ENCODE data around the gene UNKL.

Gene UNKL

GRCh38 chr16:1398826-1399581 lies 15.5 kb downstream of the UNKL start:
- no peak for DNase-seq

DNA sequence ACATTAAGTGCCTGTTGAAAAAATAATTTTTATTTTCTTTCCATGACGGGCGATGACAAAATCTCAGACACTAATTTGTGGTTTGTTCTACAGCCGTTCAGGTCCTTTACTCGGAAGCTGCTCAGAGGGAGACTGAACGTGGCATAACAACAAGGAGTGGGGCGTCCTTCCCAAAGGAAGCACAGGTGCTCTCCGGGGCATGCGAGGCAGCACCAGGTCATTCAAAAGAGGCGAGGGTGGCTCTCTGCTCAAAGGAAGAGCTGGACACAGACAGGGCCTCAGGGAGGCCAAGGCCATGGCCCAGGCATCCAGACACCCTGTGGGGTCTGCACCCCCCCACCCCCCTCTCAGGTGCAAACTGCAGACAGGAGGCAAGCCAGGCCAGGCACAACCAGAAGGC lies 16.2 kb downstream of the UNKL start:
- DNase-seq: no peak

DNA sequence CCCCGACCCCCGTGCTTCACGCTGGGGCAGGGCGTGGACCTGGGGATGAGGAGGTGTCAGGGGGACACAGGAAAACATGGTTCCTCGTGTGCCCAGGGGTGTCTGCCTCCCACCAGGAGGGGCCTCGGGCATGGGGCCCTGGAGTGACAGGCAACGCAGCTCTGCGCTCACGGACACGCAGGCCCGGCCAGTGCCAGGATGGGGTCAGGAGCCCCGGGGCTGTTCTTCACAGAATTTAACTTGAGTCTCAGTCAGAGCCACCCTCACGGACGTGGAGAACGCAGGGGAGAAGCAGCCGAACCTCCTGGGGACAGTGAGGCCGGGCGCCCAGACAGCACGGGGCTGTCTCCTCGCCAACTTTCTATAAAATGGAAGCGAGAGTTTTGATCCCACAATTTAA lies 16.7 kb downstream of the UNKL start:
- DNase-seq: no peak

DNA sequence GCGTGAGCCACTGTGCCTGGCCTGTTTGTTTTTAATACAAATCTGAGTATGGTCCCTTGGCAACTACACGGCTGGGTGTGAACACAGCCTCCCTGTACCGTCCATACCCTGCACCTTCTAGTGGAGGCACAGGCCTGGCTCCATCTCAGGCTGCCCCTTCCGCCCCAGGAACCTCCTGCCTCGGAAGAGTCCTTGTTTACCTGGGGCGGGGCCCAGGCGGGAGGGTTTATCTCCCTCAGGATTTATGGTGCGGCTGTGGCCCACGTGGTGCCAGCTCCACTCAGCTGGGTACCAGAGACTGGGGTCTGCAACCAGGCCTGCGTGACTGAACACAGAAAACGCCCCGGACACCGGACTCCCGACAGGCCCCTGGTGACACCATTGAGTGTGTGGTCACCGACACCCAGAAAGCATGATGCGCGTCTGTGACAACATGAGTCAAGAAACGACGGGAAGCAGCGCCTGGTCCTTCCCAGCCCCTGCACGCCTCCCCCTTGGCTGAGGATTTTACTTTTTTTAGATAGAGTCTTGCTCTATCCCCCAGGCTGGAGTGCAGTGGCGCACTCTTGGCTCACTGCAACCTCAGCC lies 19.0 kb downstream of the UNKL start:
- no peak for DNase-seq

GRCh38 chr16:1394367-1394951 lies 20.0 kb downstream of the UNKL start:
- peak in 1 of 3 experiments; percentile 23 for DNase-seq

DNA sequence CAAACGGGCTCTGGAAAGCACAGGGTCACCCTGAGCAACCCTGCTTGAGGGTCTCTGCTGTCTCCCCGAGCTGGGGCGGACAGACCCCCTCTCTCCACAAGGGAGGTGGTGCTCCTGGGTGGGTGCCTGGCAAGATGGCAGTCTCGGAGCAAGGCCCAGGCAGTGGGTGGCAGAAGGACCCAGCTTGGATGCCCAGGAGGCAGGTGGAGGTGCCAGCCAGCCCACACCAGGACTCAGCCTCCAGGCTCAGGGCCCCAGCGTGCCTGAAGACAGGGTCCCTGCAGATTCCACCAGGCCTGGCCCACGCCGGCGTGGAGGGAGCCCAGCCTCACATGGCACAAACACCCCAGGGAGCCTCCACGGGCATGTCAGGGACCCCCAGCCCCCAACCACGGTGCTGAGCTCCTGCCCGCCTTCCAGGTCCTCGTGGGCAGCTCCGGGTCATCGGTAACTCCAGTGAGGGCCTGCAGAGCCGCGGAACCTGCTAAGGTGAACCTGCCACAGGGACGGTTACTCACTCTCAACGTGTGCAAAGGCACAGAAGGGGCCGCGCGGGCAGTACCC lies 20.8 kb downstream of the UNKL start:
- no peak for DNase-seq

- DNase-seq: no peak
Measured at GRCh38 chr16:1392826-1393225, 21.7 kb downstream of the UNKL start.

DNA sequence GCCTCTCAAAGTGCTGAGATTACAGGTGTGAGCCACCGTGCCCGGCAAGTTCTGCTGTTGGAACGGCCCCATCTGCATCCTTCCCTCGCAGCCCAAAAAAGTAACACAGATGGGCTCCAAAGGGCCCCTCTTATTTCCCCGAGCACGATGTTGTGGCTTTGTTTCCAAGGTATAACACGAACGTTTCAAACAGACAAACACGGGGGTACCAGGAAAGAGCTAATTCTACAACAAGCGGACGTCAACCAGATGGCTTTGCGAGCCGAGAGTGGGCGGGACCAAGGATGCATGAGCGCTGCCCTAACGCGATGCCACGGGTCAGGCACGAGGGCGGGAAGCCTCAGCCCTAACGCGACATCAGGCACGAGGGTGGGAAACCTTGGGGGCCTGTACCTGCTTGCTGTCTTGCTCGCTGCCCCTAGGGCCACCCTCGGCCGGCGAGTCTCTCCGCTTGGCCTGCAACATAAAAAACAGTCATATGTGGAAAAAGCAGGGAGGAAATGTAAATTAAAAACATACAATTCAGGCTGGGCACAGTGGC lies 24.2 kb downstream of the UNKL start:
- DNase-seq: no peak

DNA sequence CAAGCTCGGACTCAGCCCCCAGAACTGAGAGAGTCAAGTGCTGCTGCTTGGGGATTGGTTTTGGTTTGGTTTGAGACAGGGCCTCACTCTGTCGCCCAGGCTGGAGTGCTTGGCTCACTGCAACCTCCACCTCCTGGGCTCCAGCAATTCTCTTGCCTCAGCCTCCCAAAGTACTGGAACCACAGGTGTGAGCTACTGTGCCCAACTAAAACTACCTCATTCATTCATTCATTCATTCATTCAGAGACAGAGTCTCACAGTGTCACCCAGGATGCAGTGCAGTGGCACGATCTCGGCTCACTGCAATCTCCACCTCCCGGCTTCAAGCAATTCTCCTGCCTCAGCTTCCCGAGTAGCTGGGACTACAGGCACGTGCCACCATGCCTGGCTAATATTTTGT lies 24.7 kb downstream of the UNKL start:
- no peak for DNase-seq

GRCh38 chr16:1387331-1387730 lies 27.2 kb downstream of the UNKL start:
- DNase-seq: no peak

DNA sequence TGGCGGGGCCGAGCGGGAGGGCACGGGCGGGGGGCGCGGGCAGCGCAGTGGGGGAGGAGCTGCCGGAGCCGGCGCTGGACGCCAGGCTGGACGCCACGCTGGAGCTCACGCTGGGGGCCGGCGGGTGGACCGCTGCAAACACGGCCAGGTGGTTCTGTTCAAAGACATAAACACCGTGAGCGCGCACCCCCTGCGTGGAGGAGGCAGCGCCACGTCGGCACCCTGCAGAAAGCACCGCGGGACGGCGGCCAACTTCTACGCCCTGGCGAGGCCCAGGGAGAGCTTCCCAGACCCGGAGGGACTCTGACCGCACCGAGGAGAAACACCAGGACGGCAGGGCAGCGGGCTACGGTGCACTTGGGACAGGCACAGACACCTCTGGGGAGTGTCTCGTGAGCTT lies 29.3 kb downstream of the UNKL start:
- DNase-seq: peak in 2 of 3 experiments; percentile 75 to 84

DNA sequence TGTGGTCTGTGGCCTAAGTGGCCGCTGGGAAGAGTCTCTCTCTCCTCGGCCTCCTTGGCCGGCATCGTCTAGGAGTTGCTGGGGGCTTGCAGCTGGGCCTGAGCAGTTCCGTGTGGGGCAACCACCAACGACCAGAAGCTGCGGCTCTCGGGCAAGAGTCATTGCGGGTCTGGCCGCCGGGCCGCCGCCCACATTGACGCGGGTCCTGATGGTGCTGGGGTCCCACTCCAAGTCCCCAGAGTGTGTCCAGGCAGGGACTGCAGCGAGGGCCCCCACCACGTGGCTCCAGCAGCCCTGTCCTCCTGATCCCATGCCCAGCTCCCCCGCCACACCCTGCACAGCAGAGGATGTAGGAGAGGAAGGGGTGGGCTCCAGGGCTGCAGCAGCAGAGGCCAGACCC lies 30.9 kb downstream of the UNKL start:
- no peak for DNase-seq

DNA sequence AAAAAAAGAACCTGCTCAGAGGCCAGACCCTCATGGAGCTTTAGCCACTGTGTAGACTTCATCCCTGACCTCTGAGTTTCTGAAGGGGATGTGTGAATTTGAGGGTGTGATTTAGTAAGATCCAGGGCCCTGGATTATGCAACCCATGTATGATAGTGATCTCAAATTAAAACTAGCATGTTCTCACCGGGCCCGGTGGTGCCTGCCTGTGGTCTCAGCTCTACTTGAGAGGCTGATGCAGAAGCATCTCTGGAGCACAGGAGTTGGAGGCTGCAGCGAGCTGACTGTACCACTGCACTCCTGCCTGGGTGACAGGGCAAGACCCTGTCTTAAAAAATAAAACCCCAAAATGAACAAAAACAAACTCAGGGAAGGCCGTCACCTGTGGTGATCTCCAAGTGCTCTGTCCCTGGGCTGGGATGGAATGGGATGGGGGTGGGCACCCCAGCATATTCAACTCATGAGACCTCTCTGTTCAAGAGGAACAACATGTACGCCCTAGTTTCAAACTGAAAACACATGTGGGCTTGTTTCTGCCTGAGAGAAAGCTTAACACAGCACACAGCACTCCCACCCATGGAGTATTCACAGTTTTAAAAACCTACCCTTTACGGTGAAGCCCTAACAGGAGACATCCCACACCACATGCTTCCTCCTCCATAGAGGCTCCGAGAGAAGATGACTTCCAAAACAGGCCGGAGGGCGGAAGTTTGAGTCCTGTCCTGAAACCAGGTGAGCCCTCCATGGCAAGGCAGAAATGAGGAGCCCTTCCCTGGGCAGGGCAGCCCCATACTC lies 32.7 kb downstream of the UNKL start:
- DNase-seq: no peak

DNA sequence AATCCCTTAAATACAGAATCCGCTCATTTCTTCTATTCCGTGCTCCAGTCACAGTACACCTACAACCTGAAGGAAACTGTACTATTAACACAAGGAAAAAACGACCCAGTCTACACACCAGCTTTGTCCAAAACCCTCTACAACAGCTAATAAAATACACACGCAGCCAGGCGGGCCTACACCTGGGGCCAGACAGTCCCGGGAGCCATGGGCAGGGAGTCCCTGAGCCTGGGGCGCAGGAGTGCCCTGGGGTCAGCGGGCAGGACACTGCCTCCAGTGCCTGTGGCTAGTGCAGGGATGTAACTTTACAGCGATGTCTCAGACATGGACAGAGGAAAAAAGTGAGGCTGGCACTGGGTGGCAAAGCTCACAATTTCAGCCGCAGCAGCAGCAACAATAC lies 34.3 kb downstream of the UNKL start:
- no peak for DNase-seq

- DNase-seq: peak; percentile 76 to 81 (median 76)
Measured at GRCh38 chr16:1379304-1380076, 35.0 kb downstream of the UNKL start.

DNA sequence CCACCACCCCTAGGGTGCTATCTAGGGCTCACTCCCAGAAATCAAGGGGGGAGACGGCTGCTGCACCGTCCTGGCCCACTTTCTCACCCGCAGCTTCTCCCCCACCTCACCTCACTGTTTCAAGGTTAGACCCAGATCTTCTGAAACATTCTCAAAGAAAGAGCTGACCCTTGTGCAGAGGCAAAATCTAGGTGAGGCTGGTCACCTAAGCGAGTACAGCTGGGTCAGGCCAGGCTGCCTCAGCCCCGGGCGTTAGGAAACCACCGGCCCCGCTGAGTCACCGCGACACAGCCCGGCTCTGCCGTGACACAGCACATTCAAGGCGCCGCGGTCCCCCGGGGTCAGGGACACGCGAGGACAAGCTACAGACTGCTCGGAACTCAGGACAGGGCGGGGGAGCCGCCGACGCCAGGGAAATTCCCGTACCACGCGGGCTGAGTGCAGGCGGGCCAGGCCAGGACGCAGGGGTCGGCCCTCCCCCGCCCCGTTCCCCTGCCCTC lies 35.6 kb downstream of the UNKL start:
- peak in 2 of 3 experiments; percentile 60 to 62 for DNase-seq

DNA sequence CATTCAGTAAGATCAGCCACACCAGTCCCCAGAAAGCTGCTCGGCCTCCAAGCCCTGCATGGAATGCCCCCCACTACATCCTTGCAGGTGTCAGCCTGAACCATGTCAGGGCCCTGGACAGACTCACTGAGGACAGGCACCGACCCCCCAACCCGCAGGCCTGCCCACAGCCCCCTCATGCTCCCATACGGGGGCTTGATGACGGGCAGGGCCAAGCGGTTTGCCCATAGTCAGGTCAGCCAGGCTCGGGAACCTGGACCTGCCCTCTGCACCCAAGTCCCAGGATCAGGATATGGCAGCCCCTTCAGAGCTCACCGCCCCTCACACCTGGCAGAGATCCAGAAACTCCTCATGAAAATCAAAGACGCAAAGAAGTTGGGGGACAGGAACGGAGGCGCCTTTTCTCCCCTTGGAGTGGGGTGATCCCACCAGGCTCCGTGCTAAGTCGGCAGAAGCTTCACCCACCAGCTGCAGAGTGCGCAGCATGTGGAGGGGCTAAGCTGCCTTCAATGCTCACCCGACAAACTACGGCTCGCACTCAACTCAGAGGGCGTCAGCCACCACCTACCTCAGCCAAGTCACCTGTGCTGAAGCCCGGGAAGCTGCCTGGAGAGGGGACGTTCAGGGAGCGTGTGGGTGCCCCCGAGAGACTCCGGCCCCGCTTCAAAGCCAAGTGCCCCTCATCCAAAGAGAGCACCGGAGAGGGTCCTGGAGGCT lies 36.3 kb downstream of the UNKL start:
- peak in 2 of 3 experiments; percentile 7 to 34 for DNase-seq

GRCh38 chr16:1377406-1378010 lies 37.0 kb downstream of the UNKL start:
- no peak for DNase-seq

DNA sequence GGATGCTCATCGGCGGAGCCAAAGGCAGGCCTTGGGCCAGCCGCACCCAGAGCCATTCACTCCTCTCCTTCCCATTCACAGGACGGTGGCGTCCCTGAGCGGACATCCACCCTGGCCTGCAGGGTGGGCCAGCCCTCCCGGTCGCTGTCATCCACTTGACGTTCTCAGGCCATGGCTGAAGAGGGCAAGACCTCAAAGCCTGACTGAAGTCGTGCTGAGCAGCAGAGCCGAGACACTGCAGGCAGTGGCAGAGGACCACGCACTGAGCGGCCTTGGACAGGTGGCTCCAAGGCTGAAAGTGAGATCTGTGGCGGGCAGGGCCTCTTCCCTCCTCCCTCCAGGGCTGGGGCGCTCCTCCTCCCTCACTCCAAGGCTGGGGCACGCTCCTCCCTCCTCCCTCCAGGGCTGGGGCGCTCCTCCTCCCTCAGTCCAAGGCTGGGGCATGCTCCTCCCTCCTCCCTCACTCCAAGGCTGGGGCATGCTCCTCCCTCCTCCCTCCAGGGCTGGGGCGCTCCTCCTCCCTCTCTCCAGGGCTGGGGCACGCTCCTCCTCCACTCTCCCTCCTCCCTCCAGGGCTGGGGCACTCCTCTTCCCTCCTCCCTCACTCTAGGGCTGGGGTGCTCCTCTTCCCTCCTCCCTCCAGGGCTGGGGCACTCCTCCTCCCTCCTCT lies 38.6 kb downstream of the UNKL start:
- DNase-seq: no peak

DNA sequence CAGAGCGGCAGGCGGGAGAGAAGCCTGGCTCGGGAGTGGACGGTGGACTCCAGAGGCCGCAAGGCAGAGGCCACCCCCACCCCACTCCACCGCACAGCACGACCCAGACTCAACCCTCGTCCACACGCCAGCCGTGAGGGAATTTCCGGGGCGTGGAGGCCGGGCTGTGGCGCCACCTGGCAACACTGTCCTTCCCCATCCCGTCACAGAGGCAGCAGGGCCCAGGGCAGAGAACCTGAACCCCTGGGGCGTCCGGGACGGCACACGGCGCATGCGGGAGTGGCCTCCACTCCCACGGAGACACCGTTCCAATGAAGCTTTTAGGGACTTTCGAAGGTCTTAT lies 39.2 kb downstream of the UNKL start:
- DNase-seq: no peak
